Stimulated activated CD4-positive, alpha-beta T cell treated with anti-CD3 and anti-CD28 coated beads, Interleukin-4, amount 100 ng/mL, for 1 hour (primary cell): ENCODE results near the gene VAPA.

Source experiments
- DNase-seq: peaks from one replicate; pipeline ENCODE4 v3.0.0-alpha.2; 2020

Gene VAPA

DNA sequence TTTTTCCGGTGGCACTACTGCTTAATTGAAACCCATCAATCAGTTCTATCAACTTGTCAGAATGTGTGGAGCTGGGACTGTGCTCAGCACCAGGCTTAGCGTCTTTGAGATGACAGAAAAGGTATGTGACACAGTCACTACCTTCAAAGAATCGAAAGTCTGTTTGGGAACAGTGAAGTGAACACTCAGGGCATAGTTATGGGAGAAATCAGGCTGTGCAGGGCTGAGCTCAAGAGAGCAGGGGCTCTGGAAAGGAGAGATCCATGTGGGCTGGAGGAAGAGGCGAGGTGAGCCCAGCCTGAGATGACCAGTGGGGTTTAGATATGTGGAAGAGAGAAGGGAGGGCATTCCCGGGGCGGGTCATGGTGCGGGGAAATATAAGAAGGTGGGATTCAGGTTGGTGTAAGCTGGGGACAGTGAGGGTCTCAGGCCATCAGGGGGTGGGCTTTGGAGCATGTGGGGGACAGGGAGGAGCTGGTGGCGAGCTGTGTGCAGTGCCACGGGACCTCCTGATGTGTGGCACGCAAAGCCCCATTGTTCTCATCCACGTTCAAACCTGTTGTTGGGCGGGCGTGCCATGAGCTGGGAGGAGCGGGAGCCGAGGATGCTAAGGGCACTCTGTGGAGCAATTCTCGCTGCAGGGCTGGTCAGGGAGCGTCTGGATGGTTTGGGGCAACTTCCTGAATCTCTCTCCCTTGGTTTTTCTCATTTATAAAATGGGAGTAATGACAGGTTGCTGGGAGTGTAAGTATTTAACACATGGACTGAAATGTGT, 72.5 kb downstream of the VAPA start:
- DNase-seq, result no peak

DNA sequence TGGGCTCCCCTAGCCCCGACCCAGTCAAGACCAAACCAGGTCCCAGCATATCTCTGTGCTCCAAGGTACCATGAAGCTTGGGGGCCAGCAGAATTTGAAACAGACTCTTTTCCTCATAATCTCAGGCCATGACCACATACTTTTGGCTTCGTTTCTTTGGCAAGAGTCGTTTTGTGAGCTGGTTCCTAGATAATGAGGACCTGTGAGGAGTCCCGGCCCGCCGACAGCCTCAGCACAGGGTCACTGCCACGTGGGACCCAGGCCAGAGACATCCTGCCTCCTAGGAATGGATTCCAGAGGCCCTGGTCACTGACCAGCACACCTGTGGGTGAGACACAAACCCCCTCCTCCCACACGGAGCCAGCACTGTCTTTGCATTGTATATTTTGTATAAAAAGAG, 73.5 kb downstream of the VAPA start:
- DNase-seq, result no peak

DNA sequence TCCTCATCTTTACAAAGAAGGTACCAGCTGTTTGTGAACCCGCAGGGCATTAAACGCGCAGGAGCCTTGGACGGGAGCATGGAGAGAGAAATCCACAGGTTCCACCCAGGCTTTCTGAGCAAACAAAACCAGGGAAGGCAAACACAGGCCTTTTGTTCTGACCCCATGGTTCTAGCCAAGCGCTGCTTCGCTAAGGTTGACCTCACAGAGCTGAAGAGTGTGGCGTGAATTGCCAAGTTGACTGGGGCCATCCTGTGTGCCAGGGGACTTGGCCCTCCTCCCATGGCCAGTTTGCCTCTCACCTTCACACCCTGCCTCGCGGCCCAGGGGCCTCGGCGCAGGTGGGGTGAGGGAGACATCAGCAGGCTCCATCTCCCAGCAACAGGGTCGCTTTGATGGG, 74.1 kb downstream of the VAPA start:
- DNase-seq, result no peak

DNA sequence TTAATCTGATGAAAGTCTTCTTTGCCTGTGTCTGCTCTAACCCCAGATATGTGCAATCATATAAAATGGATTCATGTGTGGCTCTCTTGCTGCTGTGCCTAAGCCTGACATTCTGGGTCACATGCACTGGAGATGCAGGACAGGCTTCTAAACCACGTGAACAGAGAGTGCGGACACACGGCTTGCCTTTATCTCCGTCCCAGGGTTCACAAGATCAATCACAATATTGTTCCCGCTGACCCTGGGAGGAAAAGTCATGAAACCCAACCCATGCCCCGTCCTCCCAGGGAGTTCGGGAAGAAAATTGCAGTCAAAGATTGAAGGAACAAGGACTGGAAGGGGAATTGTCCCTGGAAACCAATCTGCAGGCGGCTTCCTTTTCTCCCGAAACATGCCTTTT, 74.8 kb downstream of the VAPA start:
- no peak for DNase-seq

- no peak for DNase-seq
Observed at GRCh38 chr18:9989481-9989880, 75.7 kb downstream of the VAPA start.

DNA sequence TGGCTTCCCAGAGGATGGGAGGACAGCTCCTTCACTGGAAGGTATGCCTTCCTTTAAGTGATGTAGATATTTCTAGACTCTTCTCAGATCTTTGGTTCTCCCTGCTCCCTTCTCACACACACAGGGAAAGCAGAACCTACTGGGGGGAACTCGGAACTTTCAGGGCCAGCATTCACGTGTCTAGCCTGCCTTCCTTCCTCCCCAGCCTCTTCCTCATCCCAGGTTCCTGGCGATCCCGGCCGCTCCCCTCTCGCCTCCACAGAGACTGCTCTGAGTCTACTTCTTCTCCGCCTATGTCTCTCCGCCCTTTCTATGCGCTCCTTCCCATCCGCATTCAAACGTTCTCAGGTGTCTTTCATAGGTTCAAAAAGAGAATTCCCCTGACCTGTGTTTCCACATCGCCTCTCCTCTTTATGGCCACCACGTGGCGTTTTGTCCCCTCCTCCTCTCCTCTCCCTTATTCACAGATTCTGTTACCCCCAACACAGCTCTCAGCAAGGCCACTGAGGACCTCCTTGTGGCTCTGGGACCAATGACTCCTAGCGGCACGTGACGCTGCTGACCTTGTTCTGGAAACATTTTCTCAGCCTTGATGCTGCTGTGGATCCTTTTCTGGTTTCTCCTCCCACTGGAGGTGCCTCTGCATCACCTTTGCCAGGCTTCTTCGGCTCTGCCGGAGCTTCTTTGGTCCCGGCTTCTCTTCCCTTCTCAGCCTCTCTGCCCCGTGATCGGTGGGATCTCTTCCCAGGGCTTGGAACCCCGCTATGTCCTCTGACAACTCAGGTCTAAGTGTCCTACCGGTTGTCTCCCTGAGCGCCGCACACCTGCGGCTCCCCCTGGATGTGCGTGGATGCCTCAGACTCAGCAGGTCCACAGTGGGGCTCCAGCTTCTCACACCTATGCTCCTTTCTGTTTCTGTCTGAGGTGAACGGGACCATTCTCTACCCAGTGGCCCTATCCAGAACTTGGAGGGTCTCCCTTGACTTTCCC, 77.5 kb downstream of the VAPA start:
- DNase-seq, result no peak

DNA sequence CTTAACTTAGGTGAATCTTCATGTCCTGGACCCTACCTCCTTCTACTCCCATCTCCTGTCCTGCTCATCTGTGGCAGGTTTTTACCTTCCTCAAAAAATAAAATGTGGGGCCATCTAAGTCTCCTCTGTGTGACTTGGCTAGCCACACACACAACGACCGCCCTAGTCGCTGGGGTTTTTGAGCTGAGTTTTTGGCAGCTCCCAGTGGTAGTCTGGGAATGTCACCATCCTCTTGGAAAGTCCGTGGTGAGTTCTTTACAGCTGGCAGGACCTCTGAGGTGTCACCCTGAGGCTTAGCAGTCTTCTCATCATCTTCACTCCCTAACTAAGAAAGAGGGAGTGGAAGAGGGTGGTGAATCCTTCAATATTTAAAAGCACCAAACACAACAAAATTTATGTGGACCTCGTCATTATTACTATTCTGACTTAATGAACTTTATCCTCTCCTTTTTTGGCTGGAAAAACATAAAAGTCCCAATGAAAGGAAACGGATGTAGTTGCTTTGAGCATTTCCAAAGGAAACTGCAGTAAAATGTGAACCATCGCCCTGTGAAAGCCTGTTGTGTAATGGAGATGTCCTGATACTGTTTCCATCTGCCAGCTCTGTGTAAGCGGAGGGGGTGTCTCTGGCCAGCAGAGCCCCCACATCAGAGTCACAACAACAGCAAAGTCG, 78.6 kb downstream of the VAPA start:
- DNase-seq, result no peak

DNA sequence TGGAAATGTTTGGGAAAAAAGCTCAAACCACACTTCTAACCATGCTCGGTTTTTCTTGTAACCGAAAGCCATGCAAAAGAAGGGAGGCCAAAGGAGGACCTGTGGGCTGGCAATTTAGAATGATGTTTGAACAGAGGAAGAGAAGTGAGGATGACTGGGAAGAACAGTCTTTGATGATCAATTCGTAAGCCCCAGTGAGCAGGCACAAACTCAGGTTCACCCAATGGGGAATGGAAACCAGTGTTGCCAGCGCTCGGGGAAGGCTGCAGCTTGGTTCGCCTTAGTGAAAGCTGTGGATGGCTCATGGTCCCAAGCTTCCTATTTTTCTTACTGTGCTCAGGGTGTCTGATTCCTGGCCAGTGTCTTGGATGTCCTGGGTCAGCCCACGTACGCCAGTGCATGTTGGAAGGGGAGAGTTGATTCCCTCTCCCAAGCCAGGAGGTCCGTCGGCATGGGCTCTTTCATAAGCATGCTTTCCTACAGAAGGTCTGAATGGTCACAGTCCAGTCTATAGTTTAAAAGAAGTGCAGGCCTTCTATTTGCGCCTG, 79.2 kb downstream of the VAPA start:
- no peak for DNase-seq

DNA sequence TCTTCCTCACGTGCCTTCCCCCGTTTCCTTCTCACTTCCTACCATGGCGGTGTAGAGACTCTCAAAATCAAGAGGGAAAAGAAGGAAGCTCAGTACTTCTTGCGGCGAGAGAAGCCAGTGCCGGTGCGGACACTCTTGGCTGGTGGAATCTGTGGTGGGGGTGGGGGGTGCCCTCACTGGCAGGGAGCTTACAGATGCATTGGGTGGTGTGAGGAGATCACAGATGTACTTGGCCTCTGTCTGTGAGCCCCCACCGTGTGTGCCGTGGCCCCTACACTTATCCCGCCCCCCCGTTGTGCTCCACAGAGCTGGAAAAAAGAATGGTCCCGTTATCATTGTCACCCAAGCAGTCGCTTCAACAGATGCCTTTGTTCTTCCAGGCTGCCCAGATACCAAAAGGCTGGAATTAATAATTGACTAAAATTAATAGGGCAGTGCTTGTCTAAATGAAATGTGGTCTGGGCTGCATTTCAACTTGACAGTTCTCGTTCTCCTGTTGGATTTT, 79.8 kb downstream of the VAPA start:
- no peak for DNase-seq

DNA sequence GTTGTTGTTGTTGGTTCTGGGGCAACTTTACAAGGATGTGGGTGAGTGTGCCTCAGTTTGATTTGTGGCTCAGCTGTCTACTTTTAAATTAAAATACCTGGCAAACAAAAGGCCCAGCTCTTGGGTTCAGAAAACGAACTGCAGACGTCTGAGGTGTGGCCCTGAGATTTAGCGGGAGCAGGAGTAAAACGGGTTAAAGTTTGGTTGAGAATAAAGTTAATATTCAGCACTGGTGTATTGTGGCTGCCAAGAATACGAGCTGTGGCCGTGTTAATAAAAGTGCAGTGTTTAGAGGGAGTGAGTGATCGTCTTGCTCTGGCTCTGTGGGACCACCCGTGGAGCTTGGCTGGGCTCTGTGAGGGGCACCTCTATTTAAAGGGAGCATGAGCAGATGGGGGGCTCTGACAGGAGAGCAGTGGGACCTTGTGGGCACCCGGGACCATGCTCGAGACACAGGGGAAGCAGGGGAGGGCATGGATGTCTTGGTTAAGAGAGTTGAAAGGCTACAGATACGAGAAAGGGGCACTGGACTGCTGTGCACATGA, 80.3 kb downstream of the VAPA start:
- no peak for DNase-seq

DNA sequence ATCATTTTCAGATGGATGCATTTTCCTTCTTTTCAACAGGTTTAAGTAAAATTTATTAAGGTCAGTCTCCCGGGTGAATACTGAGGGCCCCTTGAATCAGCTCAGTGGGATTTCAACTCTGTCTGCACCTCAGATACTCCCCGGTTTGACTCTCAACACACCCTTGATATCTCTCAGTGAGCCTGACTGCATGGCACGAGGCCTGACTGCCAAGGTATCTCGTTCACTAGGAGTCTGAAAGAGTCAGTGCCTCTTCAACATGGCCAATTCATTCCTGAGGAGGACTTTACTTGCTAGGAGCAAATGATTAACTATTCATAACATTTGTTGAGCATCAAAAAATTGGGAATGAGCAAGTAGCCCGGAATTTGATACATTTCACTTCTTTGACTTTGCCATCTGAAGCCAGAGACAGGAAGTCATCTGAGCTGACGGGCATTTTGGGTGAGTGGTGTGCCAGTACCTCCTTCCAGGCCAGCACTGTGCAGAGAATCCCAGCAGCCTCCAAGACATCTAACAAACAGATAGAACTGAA, 81.0 kb downstream of the VAPA start:
- DNase-seq, result no peak

GRCh38 chr18:9995631-9996030, 81.8 kb downstream of the VAPA start:
- no peak for DNase-seq

DNA sequence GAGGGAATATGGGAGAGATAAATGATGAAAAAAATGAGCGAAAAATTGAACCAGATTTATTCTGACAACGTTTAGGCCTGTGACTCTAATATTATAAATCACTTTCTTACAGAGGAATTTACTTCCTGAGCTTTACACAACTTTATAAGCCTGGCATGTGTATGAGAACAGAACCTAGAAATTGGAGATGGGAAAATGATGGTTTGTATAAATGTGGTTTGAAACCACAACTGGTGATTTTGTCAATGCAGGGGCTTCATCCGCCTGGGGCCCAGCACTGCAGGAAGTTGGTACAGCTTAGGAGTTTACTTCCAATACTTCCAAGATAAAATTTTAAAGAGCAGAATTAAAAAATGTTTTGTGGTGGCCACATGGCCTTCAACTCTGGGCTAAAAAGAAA, 82.3 kb downstream of the VAPA start:
- no peak for DNase-seq

GRCh38 chr18:9997711-9998110, 83.9 kb downstream of the VAPA start:
- DNase-seq, result no peak

- no peak for DNase-seq
Observed at GRCh38 chr18:9998330-9998729, 84.5 kb downstream of the VAPA start.

GRCh38 chr18:10002280-10002679, 88.5 kb downstream of the VAPA start:
- no peak for DNase-seq

DNA sequence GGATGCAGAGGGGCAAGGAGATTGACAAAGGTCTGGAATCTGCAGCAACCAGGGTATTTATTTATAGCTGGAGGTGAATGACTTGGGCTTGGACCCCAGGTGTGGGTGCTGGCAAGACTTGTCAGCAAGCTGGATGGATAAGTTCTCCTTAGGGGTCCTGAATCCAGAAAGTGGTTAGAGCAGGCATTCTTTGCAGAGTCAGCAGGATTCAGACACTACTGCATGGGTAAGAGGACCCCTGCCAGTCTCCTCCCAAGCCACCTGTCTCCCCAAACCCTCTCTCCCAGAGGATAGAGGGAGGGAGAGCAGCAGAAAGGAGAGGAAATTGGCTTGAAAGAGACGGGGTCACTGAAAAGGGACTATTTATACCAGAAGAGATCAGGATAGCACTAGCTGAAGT, 89.5 kb downstream of the VAPA start:
- DNase-seq, result no peak

DNA sequence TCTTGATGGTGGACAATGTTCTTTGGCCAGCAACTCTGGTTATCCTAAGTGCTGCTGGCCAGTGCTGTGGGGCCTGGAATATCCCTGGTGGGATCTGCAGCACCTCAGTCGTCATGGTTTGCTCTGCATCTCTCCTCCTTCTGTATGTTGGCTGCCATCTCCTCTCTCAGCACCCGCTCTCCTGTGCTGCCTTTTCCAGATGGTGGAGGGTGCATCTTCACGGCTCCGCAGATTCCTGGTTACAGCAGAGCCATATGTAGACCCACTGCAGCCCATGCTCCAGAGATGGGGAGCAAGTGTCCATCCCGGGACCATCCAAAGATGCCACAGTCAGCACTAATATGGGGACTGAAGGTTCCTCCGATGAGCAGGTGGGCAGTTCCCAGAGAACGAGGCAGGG, 90.0 kb downstream of the VAPA start:
- no peak for DNase-seq

DNA sequence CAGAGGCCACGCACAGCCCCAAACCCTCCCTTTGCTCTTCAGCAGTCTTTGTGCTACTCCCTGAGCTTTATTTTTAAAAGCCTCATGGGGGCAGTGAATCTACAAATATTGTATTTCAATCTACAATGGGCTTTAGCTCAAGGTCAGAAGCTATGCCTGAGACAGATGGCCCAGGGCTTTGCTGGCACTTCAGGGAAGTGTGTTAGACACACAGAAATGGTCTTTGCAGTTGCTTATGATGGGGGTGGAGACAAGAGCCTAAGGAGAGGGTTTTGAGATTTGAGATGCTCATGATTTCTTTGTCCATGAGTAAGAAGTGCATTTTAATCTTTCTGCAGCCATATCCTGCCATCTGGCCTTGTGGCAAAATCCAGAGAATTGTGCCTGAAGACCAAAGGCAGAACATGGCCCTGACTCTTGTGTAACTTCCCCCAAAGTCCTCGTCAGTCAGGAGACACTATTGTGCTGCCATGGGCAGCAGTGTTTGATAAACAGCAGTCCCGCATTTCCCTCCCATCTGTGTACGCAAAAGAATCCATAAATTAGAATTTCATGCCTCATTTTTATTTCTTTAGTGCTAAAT, 92.6 kb downstream of the VAPA start:
- no peak for DNase-seq

GRCh38 chr18:10008006-10008647, 94.3 kb downstream of the VAPA start:
- DNase-seq, result no peak
